ENCODE measurements around the gene AEBP1. TPM values are rescaled to one million over a fixed set of nuclear protein-coding genes. Genes with fewer than 3 reads are reported as not detected.
A peak's percentile ranks its signal among the peaks of the same experiment; 100 is the strongest.

AEBP1 gene
- total RNA-seq, 4 donors from 2014 or later: 20.1 to 127 (median 58.0) TPM

GRCh38 chr7:44058759-44059218 is 45.4 kb upstream of the AEBP1 start:
- Histone ChIP-seq H3K27me3 (no peaks in the 10 kb centered on the region), H3K36me3 (peaks cover 0 to 83% (median 0%) of the 10 kb centered on the region in 3 donors), H3K4me1 (peaks cover 0 to 21% (median 1%) of the 10 kb centered on the region in 4 donors), H3K27ac (peak overlapping the region in 2 of 4 donors; percentile 61 to 79), H3K4me3 (no peak overlapping the region), H3K9me3 (no peaks in the 10 kb centered on the region)
- no peak for DNase-seq
- TF ChIP-seq POLR2A (IDR thresholded peaks at IDR 0.05): no peak
- TF ChIP-seq CTCF (IDR thresholded peaks at IDR 0.05): no peak

- no peak for TF ChIP-seq POLR2A (IDR thresholded peaks at IDR 0.05)
- TF ChIP-seq CTCF (IDR thresholded peaks at IDR 0.05): no peak
- Histone ChIP-seq H3K27me3 (no peaks in the 10 kb centered on the region), H3K4me1 (peaks cover 0 to 21% (median 4%) of the 10 kb centered on the region in 4 donors), H3K9me3 (no peaks in the 10 kb centered on the region), H3K36me3 (peaks cover 0 to 76% (median 0%) of the 10 kb centered on the region in 3 donors), H3K27ac (peak overlapping the region in 1 of 4 donors; percentile 79), H3K4me3 (no peak overlapping the region)
- DNase-seq: peak; percentile 41 to 86 (median 81)
These were observed 44.7 kb upstream of the AEBP1 start for GRCh38 chr7:44059219-44060090.

- H3K9me3 ChIP-seq: no peaks in the 10 kb centered on the region
- no peak for TF ChIP-seq POLR2A (IDR thresholded peaks at IDR 0.05)
- TF ChIP-seq CTCF (IDR thresholded peaks at IDR 0.05): no peak
- peak in 1 of 3 donors; percentile 45 for DNase-seq
- H3K27me3 ChIP-seq: no peaks in the 10 kb centered on the region
- peak overlapping the region in 1 of 4 donors; percentile 79 for H3K27ac ChIP-seq
- H3K4me3 ChIP-seq: no peak overlapping the region
- H3K4me1 ChIP-seq: peaks cover 0 to 28% (median 13%) of the 10 kb centered on the region in 4 donors
- H3K36me3 ChIP-seq: peaks cover 0 to 68% (median 0%) of the 10 kb centered on the region in 3 donors
These were observed 43.8 kb upstream of the AEBP1 start for GRCh38 chr7:44060091-44060947.

- Histone ChIP-seq H3K4me1 (peaks cover 0 to 35% (median 20%) of the 10 kb centered on the region in 4 donors), H3K36me3 (peaks cover 0 to 63% (median 0%) of the 10 kb centered on the region in 3 donors), H3K9me3 (no peaks in the 10 kb centered on the region), H3K27ac (no peak overlapping the region), H3K4me3 (no peak overlapping the region), H3K27me3 (no peaks in the 10 kb centered on the region)
- DNase-seq: peak in 1 of 3 donors; percentile 40
- no peak for TF ChIP-seq CTCF (IDR thresholded peaks at IDR 0.05)
- TF ChIP-seq POLR2A (IDR thresholded peaks at IDR 0.05): no peak
These were observed 43.0 kb upstream of the AEBP1 start for GRCh38 chr7:44060948-44061644.

GRCh38 chr7:44061645-44062179 is 42.4 kb upstream of the AEBP1 start:
- H3K36me3 ChIP-seq: peaks cover 0 to 57% (median 0%) of the 10 kb centered on the region in 3 donors
- DNase-seq: peak in 2 of 3 donors; percentile 21 to 44

More at GRCh38 chr7:44061645-44062179, 42.4 kb upstream of the AEBP1 start:
- Histone ChIP-seq H3K4me3 (no peak overlapping the region), H3K27me3 (no peaks in the 10 kb centered on the region), H3K4me1 (peaks cover 0 to 41% (median 20%) of the 10 kb centered on the region in 4 donors), H3K27ac (no peak overlapping the region), H3K9me3 (no peaks in the 10 kb centered on the region)
- TF ChIP-seq CTCF (IDR thresholded peaks at IDR 0.05) (no peak), POLR2A (IDR thresholded peaks at IDR 0.05) (no peak)
